Limb (tissue), 2 donors: ENCODE measurements around the gene ZDHHC12.

ENCODE experiments used
- DNase-seq, 2 donors: peaks; one replicate each; pipeline ENCODE4 v3.0.0-alpha.2; 2016; ENCODE audit errors: extremely low spot score in 2 of 2

ZDHHC12 gene

GRCh38 chr9:128687453-128687852 is 36.5 kb downstream of the ZDHHC12 start:
- no peak for DNase-seq

- no peak for DNase-seq
These were observed 38.1 kb downstream of the ZDHHC12 start for GRCh38 chr9:128685636-128686489.

GRCh38 chr9:128684325-128685199 is 39.4 kb downstream of the ZDHHC12 start:
- peak; percentile 65 to 72 for DNase-seq

- no peak for DNase-seq
These were observed 39.9 kb downstream of the ZDHHC12 start for GRCh38 chr9:128684065-128684324.

- peak; percentile 4 to 53 for DNase-seq
These were observed 40.4 kb downstream of the ZDHHC12 start for GRCh38 chr9:128683340-128684064.

GRCh38 chr9:128677794-128678193 is 46.1 kb downstream of the ZDHHC12 start:
- DNase-seq = no peak

- no peak for DNase-seq
These were observed 48.5 kb downstream of the ZDHHC12 start for GRCh38 chr9:128675382-128675781.
